NCI-H2196 treated with DMSO at 0.1 percent for 48 hours (cell line): ENCODE data around the gene GRK5.

Source experiments
- DNase-seq: peaks from one replicate; lab custom pipeline; 2025; ENCODE audit not compliant: unreplicated experiment; lab: John Stamatoyannopoulos, UW

Gene GRK5

GRCh38 chr10:119357412-119358151, 150.2 kb downstream of the GRK5 start:
- no peak for DNase-seq

- no peak for DNase-seq
These were observed 150.8 kb downstream of the GRK5 start for GRCh38 chr10:119358152-119358512.

- DNase-seq, result no peak
These were observed 151.2 kb downstream of the GRK5 start for GRCh38 chr10:119358567-119358966.

- DNase-seq, result no peak
These were observed 151.7 kb downstream of the GRK5 start for GRCh38 chr10:119359025-119359424.

- DNase-seq, result no peak
These were observed 153.0 kb downstream of the GRK5 start for GRCh38 chr10:119360181-119360921.

GRCh38 chr10:119361037-119361436, 153.7 kb downstream of the GRK5 start:
- DNase-seq, result no peak

- no peak for DNase-seq
These were observed 154.8 kb downstream of the GRK5 start for GRCh38 chr10:119362122-119362521.

GRCh38 chr10:119364645-119365600, 157.6 kb downstream of the GRK5 start:
- no peak for DNase-seq

- DNase-seq, result no peak
These were observed 158.6 kb downstream of the GRK5 start for GRCh38 chr10:119365773-119366599.

GRCh38 chr10:119367841-119368549, 160.6 kb downstream of the GRK5 start:
- DNase-seq, result no peak

- no peak for DNase-seq
These were observed 161.2 kb downstream of the GRK5 start for GRCh38 chr10:119368581-119368980.

GRCh38 chr10:119368991-119369869, 161.9 kb downstream of the GRK5 start:
- no peak for DNase-seq

- no peak for DNase-seq
These were observed 162.9 kb downstream of the GRK5 start for GRCh38 chr10:119370111-119370741.

- no peak for DNase-seq
These were observed 163.8 kb downstream of the GRK5 start for GRCh38 chr10:119370972-119371703.

GRCh38 chr10:119371704-119372663, 164.6 kb downstream of the GRK5 start:
- DNase-seq, result no peak

- DNase-seq, result no peak
These were observed 166.1 kb downstream of the GRK5 start for GRCh38 chr10:119373294-119374102.
